IMR-90 (cell line): Measurements from ENCODE around the gene MARCKSL1. TPM values are rescaled to one million over a fixed set of nuclear protein-coding genes. Genes with fewer than 3 reads are reported as not detected.

ENCODE experiments used
- ATAC-seq: fragments of 200-7000 bp; cut with Tn5 transposase; 2 replicates; pipeline ENCODE4 v1.9.1; 2020; ENCODE audit warnings: low read depth, mild to moderate bottlenecking, moderate library complexity
- BruUV-seq: library from RNA; stranded (reverse); fragments of 400-500 nt; replicated peaks from 2 replicates; lab custom pipeline; 2021; lab: Mats Ljungman, UMichigan
- CTCF ChIA-PET: fragments of 300-600 bp; formaldehyde crosslinking; extraction: SDS; loops from one replicate; lab custom pipeline; 2021; ENCODE audit warnings: antibody characterized with exemption; lab: Yijun Ruan, JAX
- POLR2A ChIA-PET: fragments of 300-600 bp; sonication (Branson Sonifier 250); formaldehyde crosslinking; loops from one replicate; lab custom pipeline; 2022; ENCODE audit warnings: antibody characterized with exemption; ENCODE audit not compliant: unreplicated experiment; lab: Charles Lee
- DNase-seq: peaks from one replicate; pipeline ENCODE4 v3.0.0; 2013
- H2AFZ ChIP-seq: replicated peaks from 2 replicates; pipeline ENCODE3; 2013; ENCODE audit warnings: low read length, mild to moderate bottlenecking; ENCODE audit not compliant: poor library complexity
- H2AK5ac ChIP-seq: 2 replicates; pipeline ENCODE4 v1.6.1; 2013; ENCODE audit warnings: low read depth, low read length, inconsistent platforms
- H2AK9ac ChIP-seq: replicated peaks from 2 replicates; pipeline ENCODE3; 2013; ENCODE audit warnings: mild to moderate bottlenecking, low read depth, low read length, moderate library complexity; ENCODE audit not compliant: poor library complexity
- H2BK120ac ChIP-seq: 2 replicates; pipeline ENCODE4 v1.6.1; 2013; ENCODE audit warnings: low read depth, low read length, inconsistent platforms
- H2BK15ac ChIP-seq: 3 replicates; pipeline ENCODE4 v1.6.1; 2013; ENCODE audit warnings: low read depth, low read length, inconsistent platforms
- H2BK20ac ChIP-seq: 2 replicates; pipeline ENCODE4 v1.6.1; 2013; ENCODE audit warnings: low read depth, mild to moderate bottlenecking, inconsistent platforms, low read length, moderate library complexity
- H2BK5ac ChIP-seq: 2 replicates; pipeline ENCODE4 v1.6.1; 2013; ENCODE audit warnings: mild to moderate bottlenecking, low read depth, low read length, inconsistent platforms; ENCODE audit not compliant: poor library complexity, severe bottlenecking
- H3K14ac ChIP-seq: replicated peaks from 2 replicates; pipeline ENCODE4 v1.6.1; 2013; ENCODE audit warnings: low read depth, low read length, inconsistent platforms
- H3K18ac ChIP-seq: 2 replicates; pipeline ENCODE4 v1.6.1; 2013; ENCODE audit warnings: low read depth, low read length, control low read depth
- H3K23ac ChIP-seq: 2 replicates; pipeline ENCODE4 v1.6.1; 2013; ENCODE audit warnings: low read depth, low read length, inconsistent platforms
- H3K27ac ChIP-seq: 2 replicates; pipeline ENCODE4 v1.5.1; 2013; ENCODE audit warnings: mild to moderate bottlenecking, control low read depth, low read length; ENCODE audit not compliant: insufficient read depth
- H3K27me3 ChIP-seq: 2 replicates; pipeline ENCODE4 v1.6.1; 2013; ENCODE audit warnings: low read length; ENCODE audit not compliant: control insufficient read depth, insufficient read depth
- H3K36me3 ChIP-seq: 2 replicates; pipeline ENCODE4 v1.6.1; 2013; ENCODE audit warnings: low read length, mixed read lengths; ENCODE audit not compliant: control insufficient read depth, insufficient read depth
- H3K4ac ChIP-seq: 2 replicates; pipeline ENCODE4 v1.6.1; 2013; ENCODE audit warnings: low read depth, low read length, inconsistent platforms
- H3K4me1 ChIP-seq: 2 replicates; pipeline ENCODE4 v1.6.1; 2013; ENCODE audit warnings: low read length, mixed read lengths; ENCODE audit not compliant: control insufficient read depth, insufficient read depth
- H3K4me2 ChIP-seq: 2 replicates; pipeline ENCODE4 v1.6.1; 2013; ENCODE audit warnings: low read depth, mild to moderate bottlenecking, control low read depth, low read length, moderate library complexity
- H3K4me3 ChIP-seq: 2 replicates; pipeline ENCODE4 v1.5.1; 2013; ENCODE audit warnings: low read depth, mild to moderate bottlenecking, control low read depth, low read length, moderate library complexity; ENCODE audit not compliant: insufficient read depth
- H3K56ac ChIP-seq: 2 replicates; pipeline ENCODE4 v1.6.1; 2013; ENCODE audit warnings: low read length, inconsistent platforms; ENCODE audit not compliant: insufficient read depth; ENCODE audit errors: extremely low read depth
- H3K79me1 ChIP-seq, 2 experiments: 2 replicates each; pipeline ENCODE4 v1.6.1; 2013; ENCODE audit warnings: low read length in 2 of 2, inconsistent platforms in 1 of 2, low read depth in 1 of 2
- H3K9ac ChIP-seq: 2 replicates; pipeline ENCODE4 v1.6.1; 2013; ENCODE audit warnings: low read depth, low read length, control low read depth
- H3K9me1 ChIP-seq: 2 replicates; pipeline ENCODE4 v1.6.1; 2013; ENCODE audit warnings: low read length, inconsistent platforms; ENCODE audit not compliant: insufficient read depth
- H3K9me3 ChIP-seq: 2 replicates; pipeline ENCODE4 v1.6.1; 2013; ENCODE audit warnings: low read length; ENCODE audit not compliant: control insufficient read depth, insufficient read depth
- H4K20me1 ChIP-seq: 2 replicates; pipeline ENCODE4 v1.6.1; 2013; ENCODE audit warnings: low read length, inconsistent platforms; ENCODE audit not compliant: insufficient read depth
- H4K5ac ChIP-seq: 2 replicates; pipeline ENCODE4 v1.6.1; 2013; ENCODE audit warnings: mild to moderate bottlenecking, low read depth, low read length, control low read depth
- H4K8ac ChIP-seq, 2 experiments: 2 replicates each; pipeline ENCODE4 v1.6.1; 2013; ENCODE audit warnings: low read depth in 2 of 2, low read length in 2 of 2, control low read depth in 1 of 2, inconsistent platforms in 1 of 2
- H4K91ac ChIP-seq: 2 replicates; pipeline ENCODE4 v1.6.1; 2013; ENCODE audit warnings: low read depth, low read length, inconsistent platforms; ENCODE audit not compliant: insufficient read depth
- BHLHE40 ChIP-seq: fragments of 150-350 bp; IDR thresholded peaks from 2 replicates; pipeline ENCODE4 v1.6.1; 2016; ENCODE audit warnings: mild to moderate bottlenecking, low read depth, low read length
- CEBPB ChIP-seq: IDR thresholded peaks from 2 replicates; pipeline ENCODE4 v1.6.1; 2012; ENCODE audit warnings: low read depth, low read length, improper control_type of control experiment
- CHD1 ChIP-seq: IDR thresholded peaks from 2 replicates; pipeline ENCODE4 v1.6.1; 2012; ENCODE audit warnings: low read depth, low read length, improper control_type of control experiment
- CTCF ChIP-seq: conservative IDR thresholded peaks from 2 replicates; pipeline ENCODE4 v1.5.1; 2012; ENCODE audit warnings: mild to moderate bottlenecking, low read depth, low read length, improper control_type of control experiment
- FOS ChIP-seq: fragments of 150-350 bp; IDR thresholded peaks from 2 replicates; pipeline ENCODE4 v1.6.1; 2016; ENCODE audit warnings: low read depth, low read length
- MAFK ChIP-seq: IDR thresholded peaks from 2 replicates; pipeline ENCODE4 v1.6.1; 2012; ENCODE audit warnings: low read depth, low read length, improper control_type of control experiment
- MAZ ChIP-seq: IDR thresholded peaks from 2 replicates; pipeline ENCODE4 v1.6.1; 2012; ENCODE audit warnings: low read depth, mild to moderate bottlenecking, low read length, improper control_type of control experiment, moderate library complexity, borderline replicate concordance
- MXI1 ChIP-seq: IDR thresholded peaks from 2 replicates; pipeline ENCODE4 v1.6.1; 2012; ENCODE audit warnings: low read depth, mild to moderate bottlenecking, low read length, moderate library complexity, borderline replicate concordance
- NFE2L2 ChIP-seq: fragments of 150-350 bp; IDR thresholded peaks from 2 replicates; pipeline ENCODE4 v1.6.1; 2016; ENCODE audit warnings: low read depth, mild to moderate bottlenecking, low read length
- POLR2A ChIP-seq: IDR thresholded peaks from 2 replicates; pipeline ENCODE4 v1.6.1; 2012; ENCODE audit warnings: mild to moderate bottlenecking, low read depth, low read length
- RAD21 ChIP-seq: IDR thresholded peaks from 2 replicates; pipeline ENCODE4 v1.6.1; 2012; ENCODE audit warnings: low read length, improper control_type of control experiment
- RCOR1 ChIP-seq: IDR thresholded peaks from 2 replicates; pipeline ENCODE4 v1.6.1; 2012; ENCODE audit warnings: mild to moderate bottlenecking, low read length, improper control_type of control experiment; ENCODE audit not compliant: insufficient replicate concordance
- RFX5 ChIP-seq: IDR thresholded peaks from 2 replicates; pipeline ENCODE4 v1.8.0; 2012; ENCODE audit warnings: low read depth, mild to moderate bottlenecking, low read length, moderate library complexity
- SMC3 ChIP-seq: fragments of 150-350 bp; IDR thresholded peaks from 2 replicates; pipeline ENCODE4 v1.6.1; 2016; ENCODE audit warnings: low read depth, mild to moderate bottlenecking, antibody characterized with exemption, low read length, moderate library complexity
- USF2 ChIP-seq: fragments of 150-350 bp; IDR thresholded peaks from 2 replicates; pipeline ENCODE4 v1.6.1; 2017; ENCODE audit warnings: mild to moderate bottlenecking, antibody characterized with exemption, low read length, low read depth
- WGBS, 2 experiments: methylation state at CpG; one replicate each; pipeline versions ENCODE4 v1.1.5 to v1.1.7; 2013; ENCODE audit warnings: missing lambda C conversion rate in 2 of 2; ENCODE audit not compliant: insufficient read length in 1 of 2; ENCODE audit errors: extremely low coverage in 2 of 2; 5-methylcytosine and 5-hydroxymethylcytosine counted together
- dilution Hi-C: fragments of 300-500 bp; cut with HindIII; formaldehyde crosslinking; loops from one replicate; pipeline ENCODE4 v1.14.3; 2018; ENCODE audit warnings: low sequenced_read_pairs; ENCODE audit not compliant: unreplicated experiment
- in situ Hi-C: fragments of 300-500 bp; cut with MboI; formaldehyde crosslinking; loops from 3 replicates; pipeline ENCODE4 v1.14.3; 2019; ENCODE audit warnings: low sequenced_read_pairs, inconsistent platforms, mixed read lengths
- intact Hi-C: fragments of 100-400 bp; cut with micrococcal nuclease; formaldehyde crosslinking; loops from 2 replicates; pipeline ENCODE4 v1.10.0; 2022
- polyA plus RNA-seq, 3 experiments: library from polyadenylated mRNA; depleted of rRNA; stranded (reverse); fragments of >200 nt; gene quantifications; 2 replicates each; pipeline ENCODE4 v1.2.3, GENCODE V29; 2012; ENCODE audit warnings: low replicate concordance in 1 of 3
- total RNA-seq: library from RNA; depleted of rRNA; stranded (reverse); fragments of >200 nt; gene quantifications from 2 replicates; pipeline ENCODE4 v1.2.3, GENCODE V29; 2012
- TF ChIP-seq, protein P1 (sequence below): fragments of 150-350 bp; IDR thresholded peaks from 2 replicates; pipeline ENCODE4 v1.6.1; 2016; ENCODE audit warnings: low read depth, mild to moderate bottlenecking, low read length, moderate library complexity, borderline replicate concordance

MARCKSL1 gene
- total and polyA plus RNA-seq, 2 of the 4 experiments (the other 2 are of a cell fraction) = 37.5 to 218 TPM

DNA sequence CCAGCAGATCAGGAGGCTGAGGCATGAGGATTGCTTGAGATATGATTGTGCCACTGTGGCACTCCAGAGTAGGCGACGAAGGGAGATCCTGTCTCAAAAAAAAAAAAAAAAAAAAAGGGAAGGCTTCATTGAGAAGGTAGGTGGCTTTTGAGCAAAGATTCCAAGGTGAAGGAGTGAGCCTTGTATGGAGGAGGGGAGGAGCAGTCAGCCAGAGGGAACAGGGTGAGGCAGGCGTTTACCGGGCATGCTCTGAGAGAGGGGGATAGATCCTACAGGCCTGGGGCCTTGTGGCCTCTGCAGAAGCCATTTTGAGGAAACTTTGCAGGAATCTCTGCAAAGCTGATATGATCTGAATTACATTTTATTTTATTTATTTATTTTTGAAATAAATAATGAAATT lies 49.3 kb downstream of the MARCKSL1 start:
- no peak overlapping the region for H3K4ac ChIP-seq
- H3K4me3 ChIP-seq = no peak overlapping the region
- no peaks in the 10 kb centered on the region for H3K27me3 ChIP-seq
- no peaks in the 10 kb centered on the region for H3K9me1 ChIP-seq
- BruUV-seq = no TSS peak
- no peak overlapping the region for H3K18ac ChIP-seq
- H2AK5ac ChIP-seq = no peak overlapping the region
- WGBS, 2 experiments = no CpG with 5 or more reads among the region's 4 CpGs
- H3K36me3 ChIP-seq = no peaks in the 10 kb centered on the region
- H3K56ac ChIP-seq = no peak overlapping the region
- no peak overlapping the region for H3K23ac ChIP-seq
- no peak overlapping the region for H3K4me2 ChIP-seq
- H3K79me1 ChIP-seq = peaks cover 0 to 3% of the 10 kb centered on the region in 2 experiments; a peak in 1 of 4 replicates
- no peaks in the 10 kb centered on the region for H3K9me3 ChIP-seq
- no peak overlapping the region for H2BK20ac ChIP-seq
- intact Hi-C loops (no loop called here), dilution Hi-C loops (no loop called here), in situ Hi-C loops (no loop called here)
- DNase-seq (no peak), ATAC-seq (no peak)
- H4K8ac ChIP-seq = no peak overlapping the region
- no peak overlapping the region for H2AFZ ChIP-seq
- H3K14ac ChIP-seq = no peak overlapping the region
- CTCF ChIA-PET = no interaction called here
- no peak overlapping the region for H2AK9ac ChIP-seq
- no peak overlapping the region for H3K9ac ChIP-seq
- no peak overlapping the region for H3K27ac ChIP-seq
- no peak overlapping the region for H4K91ac ChIP-seq
- no peak overlapping the region for H4K5ac ChIP-seq
- H4K20me1 ChIP-seq = no peaks in the 10 kb centered on the region
- no peak overlapping the region for H2BK5ac ChIP-seq
- no peak overlapping the region for H2BK15ac ChIP-seq
- no peak overlapping the region for H2BK120ac ChIP-seq
- POLR2A ChIA-PET = no interaction called here
- no peaks in the 10 kb centered on the region for H3K4me1 ChIP-seq
- TF ChIP-seq CTCF (no peak), RFX5 (no peak), MXI1 (no peak), MAZ (no peak), CEBPB (no peak), CHD1 (no peak), FOS (no peak), RAD21 (no peak), POLR2A (no peak), MAFK (no peak), RCOR1 (no peak), USF2 (no peak), NFE2L2 (no peak), SMC3 (no peak), BHLHE40 (no peak)
- TF ChIP-seq, protein P1, sequence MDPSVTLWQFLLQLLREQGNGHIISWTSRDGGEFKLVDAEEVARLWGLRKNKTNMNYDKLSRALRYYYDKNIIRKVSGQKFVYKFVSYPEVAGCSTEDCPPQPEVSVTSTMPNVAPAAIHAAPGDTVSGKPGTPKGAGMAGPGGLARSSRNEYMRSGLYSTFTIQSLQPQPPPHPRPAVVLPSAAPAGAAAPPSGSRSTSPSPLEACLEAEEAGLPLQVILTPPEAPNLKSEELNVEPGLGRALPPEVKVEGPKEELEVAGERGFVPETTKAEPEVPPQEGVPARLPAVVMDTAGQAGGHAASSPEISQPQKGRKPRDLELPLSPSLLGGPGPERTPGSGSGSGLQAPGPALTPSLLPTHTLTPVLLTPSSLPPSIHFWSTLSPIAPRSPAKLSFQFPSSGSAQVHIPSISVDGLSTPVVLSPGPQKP = no peak
